Stimulated activated CD8-positive, alpha-beta memory T cell treated with anti-CD3 and anti-CD28 coated beads, Interleukin-12 subunit alpha, Interleukin-12 subunit beta, amount 100 ng/mL, for 4 hours (primary cell): ENCODE results near the gene SPACA4.
"Not testable (repeated sequence)": the region's sequence is repeated elsewhere in the genome, so short reads cannot be mapped to it uniquely, and the experiment has no call there.

ENCODE experiments used
- DNase-seq: peaks from one replicate; pipeline ENCODE4 v3.0.0-alpha.2; 2020; ENCODE audit warnings: low read depth

SPACA4 gene

DNA sequence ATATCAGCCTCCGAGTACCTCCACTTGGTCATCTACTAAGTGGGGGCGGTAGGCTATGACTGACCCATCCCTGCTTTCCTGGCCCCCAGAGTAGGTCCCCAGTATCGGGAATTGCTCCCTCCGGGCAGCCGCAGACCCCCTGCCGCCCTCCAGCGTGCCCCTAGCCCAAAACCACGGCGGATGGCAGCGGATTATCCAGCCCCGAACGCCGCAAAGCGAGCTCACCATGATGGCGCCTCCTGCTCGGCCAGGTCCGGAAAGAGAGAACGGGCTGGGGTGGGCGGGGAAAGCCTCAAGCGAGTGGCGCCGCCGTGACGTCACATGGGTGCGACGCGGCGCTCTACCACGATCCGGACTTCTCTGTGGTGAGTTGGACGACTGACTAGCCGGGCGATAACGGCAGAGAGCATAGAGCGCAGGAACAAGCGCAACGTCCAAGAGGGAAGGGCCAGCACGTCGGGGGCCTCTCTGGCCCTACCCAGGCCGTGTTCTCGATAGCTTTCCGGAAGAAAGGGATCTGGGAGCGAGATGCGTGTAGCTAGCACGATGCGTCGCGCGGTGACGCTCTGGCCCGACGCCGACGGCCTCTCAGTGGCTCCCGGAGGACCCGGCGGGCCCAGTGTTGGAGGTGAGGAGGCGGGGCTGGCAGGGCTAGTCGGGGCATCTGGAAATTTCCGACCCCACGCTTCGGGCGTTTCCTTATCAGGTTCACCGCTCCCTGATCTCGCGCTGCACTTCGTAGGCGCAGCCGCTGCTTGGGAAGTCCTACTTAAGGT is 12.6 kb downstream of the SPACA4 start, which contains the start of the genes RPL18 and SPHK2:
Gene RPL18, minus strand, starts transcription at position 263 of the 776 bp plus-strand sequence. Its CDS starts 35 bp downstream, at position 228.
Gene SPHK2, plus strand, starts transcription at position 591 of the 776 bp plus-strand sequence. CDS start 1,009 bp downstream, outside the sequence.
- peak; percentile 93 for DNase-seq

DNA sequence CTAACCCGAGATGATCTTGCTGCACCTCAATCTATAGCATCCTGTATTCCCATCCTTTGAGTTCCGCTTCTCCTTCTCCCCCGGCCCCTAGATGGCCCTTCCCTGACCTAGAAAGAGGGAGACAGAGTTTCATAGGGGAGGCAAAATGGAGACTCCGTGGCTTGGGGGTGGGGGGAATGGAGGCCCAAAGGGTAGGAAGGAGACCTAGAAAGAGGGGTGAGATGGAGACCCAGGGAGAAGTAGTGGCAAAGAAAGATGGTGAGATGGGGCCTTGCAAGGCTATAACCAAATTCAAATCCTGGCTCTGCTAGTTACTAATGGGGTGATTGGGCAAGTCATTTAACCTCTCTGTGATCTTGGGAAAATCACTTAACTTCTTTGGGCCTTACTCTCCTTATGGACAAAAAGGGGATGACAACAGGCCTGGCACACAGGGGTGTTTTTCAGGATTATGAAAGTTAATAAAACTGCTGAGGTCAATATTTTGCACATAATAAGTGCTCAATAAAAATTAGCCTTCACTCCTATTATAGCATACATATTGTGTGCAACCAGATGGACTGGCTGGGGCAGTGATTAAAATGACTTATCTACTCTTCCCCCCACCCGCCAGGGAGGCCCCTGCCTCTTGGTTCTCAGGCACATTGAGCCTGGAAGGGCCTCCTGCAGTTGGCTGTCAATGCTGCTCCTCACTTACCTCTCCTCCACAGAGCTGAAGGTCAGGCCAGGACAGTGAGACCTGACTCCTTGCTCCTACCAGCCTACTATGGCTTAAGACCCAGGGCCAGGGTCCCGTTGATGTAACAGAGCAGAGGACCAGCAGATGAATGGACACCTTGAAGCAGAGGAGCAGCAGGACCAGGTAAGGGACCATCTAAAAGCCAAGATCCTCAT is 13.4 kb downstream of the SPACA4 start:
- no peak for DNase-seq

DNA sequence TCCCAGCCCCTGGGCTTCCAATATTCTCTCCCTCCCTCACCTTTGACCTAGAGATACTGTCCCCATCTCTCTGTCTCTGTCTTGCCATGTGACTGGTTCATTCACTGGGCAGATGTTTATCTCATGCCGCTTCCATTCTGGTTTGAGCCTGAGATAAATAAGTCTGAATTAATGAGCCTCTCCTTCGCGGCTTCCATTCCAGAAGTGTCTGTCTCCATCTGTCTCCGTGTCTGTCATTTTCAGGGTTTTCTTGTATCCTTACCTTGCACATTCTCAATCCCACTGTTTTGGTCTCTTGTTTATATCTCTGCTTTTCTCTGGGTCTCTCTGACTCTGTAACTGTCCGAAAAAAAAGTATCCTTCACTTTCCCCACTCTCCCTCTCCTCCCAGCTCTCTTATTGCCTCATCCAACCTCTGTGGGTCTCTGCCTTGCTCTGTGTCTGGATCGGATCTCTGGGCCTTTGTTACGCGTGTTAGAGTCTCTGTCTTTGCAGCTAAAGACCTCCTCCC is 17.1 kb downstream of the SPACA4 start:
- DNase-seq: no peak

DNA sequence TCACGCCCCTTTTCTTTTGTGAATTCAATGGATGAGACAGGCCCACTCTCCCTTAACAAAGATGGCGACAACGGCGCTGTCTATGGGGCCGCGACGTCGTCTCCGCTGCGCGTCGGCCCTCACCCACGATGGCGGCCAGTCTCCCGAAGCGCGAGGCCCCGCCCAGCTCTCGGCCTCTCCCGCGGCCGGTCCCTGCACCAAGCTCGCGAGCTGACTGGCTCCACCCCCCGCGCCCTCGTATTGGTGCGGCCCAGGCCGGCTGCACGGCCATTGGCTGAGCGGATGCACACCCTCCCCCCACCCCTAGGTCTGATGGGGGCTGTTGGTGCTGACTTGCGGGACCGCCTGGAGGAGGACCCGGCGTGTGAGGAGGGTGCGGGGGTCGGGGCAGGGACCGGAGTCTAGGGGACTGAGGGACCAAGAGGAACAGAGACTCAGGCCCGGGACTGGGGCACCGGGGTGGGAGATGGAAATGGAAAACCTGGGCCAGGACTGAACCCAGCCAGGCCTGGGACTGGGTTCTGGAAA is 17.6 kb downstream of the SPACA4 start:
- DNase-seq: peak; percentile 91

DNA sequence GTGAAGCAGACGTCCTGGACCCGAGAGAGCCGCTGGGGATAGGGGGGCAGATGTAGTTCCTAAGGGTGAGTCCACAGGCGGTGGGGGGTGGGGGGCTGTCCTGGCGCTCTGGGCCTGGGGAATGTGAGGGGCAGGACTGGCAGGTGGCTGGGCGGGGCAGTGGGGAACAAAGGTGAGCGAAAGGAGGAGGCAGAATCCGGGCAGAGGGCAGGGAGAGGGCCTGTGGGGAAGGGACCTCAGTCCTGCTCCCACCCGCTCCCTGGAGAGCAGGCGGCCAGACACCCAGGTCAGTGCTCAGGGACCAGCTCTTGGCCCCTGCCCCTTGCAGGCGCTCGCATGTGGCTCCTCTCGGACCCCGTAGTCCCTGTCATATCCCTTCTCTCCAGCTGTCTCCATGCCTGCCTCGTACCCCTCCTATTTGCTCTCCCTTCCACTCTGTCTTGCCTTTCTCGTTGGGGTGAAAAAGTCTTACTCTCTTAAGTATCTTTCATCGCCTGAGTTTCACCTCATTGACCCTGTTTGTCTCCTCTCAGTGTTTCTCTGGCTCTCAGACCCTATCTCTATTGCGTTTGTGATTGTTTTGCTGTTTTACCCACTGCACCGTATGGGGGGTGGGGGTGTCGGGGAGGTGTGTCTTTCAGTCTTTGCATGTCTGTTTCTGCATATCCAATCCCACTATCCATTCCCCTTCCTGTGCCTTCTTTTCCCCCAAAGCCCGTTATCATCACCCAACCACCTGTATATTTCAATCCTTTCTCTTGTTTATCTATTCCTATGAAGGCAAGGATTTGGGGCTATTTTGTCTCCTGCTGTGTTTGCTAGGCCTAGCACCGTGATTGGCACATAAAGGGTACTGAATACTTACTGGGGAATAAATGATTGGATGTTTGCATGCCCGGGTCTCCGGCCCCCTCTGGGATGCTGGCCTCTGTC is 18.5 kb downstream of the SPACA4 start:
- no peak for DNase-seq

DNA sequence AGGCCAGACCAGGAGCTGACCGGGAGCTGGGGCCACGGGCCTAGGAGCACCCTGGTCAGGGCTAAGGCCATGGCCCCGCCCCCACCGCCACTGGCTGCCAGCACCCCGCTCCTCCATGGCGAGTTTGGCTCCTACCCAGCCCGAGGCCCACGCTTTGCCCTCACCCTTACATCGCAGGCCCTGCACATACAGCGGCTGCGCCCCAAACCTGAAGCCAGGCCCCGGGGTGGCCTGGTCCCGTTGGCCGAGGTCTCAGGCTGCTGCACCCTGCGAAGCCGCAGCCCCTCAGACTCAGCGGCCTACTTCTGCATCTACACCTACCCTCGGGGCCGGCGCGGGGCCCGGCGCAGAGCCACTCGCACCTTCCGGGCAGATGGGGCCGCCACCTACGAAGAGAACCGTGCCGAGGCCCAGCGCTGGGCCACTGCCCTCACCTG is 19.4 kb downstream of the SPACA4 start:
- no peak for DNase-seq

DNA sequence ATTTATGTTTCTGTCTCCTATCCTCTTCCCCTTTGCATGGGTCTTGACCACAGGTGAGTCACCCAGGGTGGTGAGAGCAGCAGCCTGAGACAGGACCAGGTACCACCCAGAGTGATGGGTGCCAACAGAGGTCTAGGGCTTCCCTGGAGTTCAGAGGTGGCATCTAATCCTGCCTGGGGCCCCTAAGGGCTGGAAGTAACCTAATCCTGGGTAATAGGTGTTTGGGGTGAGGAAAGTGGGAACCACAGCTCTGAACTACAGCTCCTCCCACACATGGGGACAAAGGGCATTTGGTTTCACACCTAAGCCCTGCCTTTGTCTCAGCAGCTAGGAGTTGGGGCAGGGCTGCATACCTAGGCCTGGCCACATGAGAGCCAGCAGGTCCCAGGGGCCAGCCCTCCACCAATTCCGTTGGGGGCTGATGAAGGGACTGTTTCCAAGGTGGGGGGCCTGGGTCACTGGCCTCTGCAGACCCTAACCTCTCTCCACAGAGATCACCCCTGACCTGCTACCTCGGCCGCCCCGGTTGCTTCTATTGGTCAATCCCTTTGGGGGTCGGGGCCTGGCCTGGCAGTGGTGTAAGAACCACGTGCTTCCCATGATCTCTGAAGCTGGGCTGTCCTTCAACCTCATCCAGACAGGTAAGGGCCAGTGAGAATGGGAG is 20.8 kb downstream of the SPACA4 start:
- no peak for DNase-seq

DNA sequence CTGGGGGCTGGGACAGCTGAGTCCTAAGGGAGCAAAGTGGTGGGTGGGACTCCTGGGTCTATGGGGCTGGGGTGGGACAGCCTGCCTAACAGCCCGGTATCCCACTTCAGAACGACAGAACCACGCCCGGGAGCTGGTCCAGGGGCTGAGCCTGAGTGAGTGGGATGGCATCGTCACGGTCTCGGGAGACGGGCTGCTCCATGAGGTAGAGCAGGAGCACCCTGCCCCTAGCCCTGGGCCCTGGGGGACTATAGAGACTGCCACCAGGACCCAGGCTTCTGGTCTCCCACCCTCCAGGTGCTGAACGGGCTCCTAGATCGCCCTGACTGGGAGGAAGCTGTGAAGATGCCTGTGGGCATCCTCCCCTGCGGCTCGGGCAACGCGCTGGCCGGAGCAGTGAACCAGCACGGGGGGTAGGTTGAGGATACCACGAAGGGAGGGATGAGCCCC is 21.3 kb downstream of the SPACA4 start:
- DNase-seq: no peak

DNA sequence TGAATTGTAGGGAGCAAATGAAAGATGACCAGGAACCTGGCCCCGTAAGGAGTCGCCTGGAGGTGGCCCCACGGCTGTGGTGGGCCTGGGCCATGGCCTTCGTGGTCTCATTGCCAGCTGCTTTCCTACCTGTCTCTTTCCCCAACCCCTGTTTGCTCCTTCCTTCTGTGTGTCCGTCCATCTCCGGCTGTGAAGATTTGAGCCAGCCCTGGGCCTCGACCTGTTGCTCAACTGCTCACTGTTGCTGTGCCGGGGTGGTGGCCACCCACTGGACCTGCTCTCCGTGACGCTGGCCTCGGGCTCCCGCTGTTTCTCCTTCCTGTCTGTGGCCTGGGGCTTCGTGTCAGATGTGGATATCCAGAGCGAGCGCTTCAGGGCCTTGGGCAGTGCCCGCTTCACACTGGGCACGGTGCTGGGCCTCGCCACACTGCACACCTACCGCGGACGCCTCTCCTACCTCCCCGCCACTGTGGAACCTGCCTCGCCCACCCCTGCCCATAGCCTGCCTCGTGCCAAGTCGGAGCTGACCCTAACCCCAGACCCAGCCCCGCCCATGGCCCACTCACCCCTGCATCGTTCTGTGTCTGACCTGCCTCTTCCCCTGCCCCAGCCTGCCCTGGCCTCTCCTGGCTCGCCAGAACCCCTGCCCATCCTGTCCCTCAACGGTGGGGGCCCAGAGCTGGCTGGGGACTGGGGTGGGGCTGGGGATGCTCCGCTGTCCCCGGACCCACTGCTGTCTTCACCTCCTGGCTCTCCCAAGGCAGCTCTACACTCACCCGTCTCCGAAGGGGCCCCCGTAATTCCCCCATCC is 22.1 kb downstream of the SPACA4 start:
- DNase-seq: no peak

DNA sequence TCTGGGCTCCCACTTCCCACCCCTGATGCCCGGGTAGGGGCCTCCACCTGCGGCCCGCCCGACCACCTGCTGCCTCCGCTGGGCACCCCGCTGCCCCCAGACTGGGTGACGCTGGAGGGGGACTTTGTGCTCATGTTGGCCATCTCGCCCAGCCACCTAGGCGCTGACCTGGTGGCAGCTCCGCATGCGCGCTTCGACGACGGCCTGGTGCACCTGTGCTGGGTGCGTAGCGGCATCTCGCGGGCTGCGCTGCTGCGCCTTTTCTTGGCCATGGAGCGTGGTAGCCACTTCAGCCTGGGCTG is 22.7 kb downstream of the SPACA4 start:
- no peak for DNase-seq

DNA sequence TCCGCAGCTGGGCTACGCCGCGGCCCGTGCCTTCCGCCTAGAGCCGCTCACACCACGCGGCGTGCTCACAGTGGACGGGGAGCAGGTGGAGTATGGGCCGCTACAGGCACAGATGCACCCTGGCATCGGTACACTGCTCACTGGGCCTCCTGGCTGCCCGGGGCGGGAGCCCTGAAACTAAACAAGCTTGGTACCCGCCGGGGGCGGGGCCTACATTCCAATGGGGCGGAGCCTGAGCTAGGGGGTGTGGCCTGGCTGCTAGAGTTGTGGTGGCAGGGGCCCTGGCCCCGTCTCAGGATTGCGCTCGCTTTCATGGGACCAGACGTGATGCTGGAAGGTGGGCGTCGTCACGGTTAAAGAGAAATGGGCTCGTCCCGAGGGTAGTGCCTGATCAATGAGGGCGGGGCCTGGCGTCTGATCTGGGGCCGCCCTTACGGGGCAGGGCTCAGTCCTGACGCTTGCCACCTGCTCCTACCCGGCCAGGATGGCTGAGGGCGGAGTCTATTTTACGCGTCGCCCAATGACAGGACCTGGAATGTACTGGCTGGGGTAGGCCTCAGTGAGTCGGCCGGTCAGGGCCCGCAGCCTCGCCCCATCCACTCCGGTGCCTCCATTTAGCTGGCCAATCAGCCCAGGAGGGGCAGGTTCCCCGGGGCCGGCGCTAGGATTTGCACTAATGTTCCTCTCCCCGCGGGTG is 23.2 kb downstream of the SPACA4 start:
- DNase-seq: no peak

DNA sequence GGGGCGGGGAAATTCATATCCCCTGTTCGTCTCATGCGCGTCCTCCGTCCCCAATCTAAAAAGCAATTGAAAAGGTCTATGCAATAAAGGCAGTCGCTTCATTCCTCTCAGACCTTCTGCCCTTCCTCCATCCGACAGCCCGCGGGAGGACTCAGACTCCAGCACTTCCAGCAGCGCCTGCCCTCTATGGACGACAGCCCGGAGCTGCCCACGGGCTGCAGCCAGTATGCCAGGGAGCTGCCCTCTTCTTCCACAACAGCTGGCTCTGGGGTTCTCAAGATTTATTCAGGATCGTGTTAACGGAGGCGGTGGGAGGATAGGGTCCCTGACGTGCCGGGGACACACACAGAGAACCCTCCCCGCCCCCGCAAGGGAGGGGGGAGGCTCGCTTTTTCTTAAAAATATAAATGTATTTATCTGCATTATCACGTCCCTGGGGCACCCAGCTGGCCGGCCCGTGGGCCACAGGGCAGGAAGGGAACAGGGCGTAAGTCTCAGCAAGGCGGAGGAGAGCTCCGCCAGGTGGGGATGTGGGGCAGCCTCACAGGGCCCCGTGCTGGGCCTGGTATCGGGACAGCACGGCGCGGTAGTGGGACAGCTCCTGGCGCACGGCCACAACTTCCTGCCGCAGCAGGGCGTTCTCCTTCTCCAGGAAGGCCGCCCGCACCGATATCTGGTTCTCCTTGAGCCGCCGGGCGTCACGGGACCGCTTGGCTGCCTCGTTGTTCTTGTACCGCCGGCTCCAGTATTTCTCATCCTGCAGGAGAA is 23.9 kb downstream of the SPACA4 start:
- DNase-seq: no peak

DNA sequence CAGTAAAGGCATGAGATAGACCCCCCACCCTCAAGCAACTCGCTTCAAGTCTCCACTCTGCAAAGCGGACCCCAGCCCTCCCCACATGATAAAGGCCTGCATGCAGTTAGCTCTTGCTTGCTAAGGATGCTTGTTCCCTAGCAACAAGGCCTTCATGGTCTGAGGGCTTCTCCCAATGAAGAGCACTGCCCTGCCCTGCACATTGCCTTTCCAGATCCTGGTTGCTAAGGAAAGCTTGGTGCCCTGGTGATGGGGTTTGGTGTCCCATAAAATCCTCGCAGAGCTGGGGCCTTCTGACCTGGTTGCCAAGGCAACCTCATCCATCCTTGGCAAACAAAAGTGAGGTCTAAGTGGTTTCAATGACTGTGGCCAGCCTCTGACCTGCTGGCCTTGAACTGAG is 24.7 kb downstream of the SPACA4 start:
- no peak for DNase-seq

DNA sequence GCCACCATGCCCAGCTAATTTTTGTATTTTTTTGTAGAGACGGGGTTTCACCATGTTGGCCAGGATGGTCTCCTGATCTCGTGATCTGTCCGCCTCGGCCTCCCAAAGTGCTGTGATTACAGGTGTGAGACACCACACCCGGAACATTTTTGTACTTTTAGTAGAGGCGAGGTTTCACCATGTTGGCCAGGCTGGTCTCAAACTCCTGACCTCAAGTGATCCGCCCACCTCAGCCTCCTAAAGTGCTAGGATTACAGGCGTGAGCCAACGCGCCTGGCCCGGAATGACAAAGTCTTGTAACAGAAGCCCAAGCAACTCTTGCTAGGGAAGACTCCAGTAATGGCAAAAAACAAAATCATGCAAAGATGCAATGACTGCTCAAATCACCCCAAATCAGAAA is 25.7 kb downstream of the SPACA4 start:
- DNase-seq: not testable (repeated sequence)

DNA sequence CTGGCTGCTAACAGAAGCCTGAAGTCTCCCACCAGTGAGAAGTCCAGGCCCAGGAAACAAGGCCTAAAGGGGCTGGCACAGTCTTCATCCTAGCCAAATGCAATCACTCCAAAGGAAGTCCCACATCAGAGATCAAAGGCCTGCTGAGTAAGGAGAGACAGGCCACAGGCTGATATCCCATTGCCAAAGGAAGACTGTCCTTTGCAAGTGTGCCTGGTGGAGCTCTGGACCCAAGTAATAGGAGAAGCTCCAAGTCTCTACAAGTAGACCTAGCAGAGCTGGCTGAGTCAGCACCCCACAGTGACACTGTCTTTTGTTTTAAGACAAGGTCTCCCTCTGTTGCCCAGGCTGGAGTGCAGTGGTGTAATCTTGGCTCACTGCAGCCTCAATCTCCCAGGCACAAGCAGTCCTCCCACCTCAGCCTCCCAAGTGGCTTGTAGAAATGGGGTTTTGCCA is 26.2 kb downstream of the SPACA4 start:
- DNase-seq: no peak

DNA sequence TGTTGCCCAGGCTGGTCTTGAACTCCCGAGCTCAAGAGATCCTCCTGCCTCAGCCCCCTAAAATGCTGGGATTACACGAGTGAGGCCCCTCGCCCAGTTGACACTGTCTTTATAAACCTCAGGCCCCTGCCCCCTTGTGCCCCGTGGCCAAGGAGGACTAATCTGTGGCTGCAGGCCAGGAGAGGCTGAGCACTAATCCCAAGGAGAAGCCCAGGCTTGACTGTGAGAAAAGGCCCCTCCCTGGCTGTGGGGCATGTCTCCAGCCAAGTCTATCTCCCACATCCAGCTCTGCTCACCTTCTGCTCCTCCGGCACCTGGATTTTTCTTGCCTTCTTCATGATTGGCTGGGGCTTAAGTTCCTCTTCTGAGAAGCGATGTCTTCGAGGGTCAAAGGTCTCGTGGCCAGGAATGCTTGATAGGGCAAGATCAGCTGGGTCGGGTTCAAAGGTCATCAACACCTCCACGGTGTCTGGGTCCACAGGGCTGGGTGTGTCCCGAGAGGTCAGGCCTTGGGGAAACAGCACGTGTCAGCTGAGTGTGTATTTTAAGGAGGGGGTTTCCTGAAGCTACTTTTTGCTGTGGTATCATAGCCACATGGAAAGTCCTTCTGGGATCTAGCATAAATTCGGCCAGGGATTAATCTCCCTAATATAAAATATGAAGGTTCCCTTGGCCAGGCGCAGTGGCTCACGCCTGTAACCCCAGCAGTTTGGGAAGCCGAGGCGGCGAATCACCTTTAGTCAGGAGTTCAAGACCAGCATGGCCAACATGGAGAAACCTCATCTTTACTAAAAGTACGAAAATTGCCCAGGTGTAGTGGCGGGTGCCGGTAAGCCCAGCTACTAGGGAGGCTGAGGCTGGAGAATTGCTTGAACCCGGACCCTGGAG is 26.9 kb downstream of the SPACA4 start:
- DNase-seq: no peak

DNA sequence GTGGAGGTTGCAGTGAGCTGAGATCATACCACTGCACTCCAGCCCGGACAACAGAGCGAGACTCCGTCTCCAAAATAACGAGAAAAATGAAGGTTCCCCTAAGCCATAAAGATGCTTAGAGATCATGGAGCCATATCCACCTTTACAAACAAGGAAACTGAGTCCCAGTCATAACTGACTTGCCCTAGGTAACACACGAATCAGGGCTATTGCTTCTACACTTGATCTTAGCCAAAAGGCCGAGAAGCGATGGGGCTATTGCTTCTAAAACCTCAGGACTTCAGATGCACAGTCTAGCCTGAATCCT is 27.4 kb downstream of the SPACA4 start:
- DNase-seq: no peak
